GM12891 (cell line): Measurements from ENCODE around the gene ZMIZ1.

Source experiments
- DNase-seq: peaks from one replicate; pipeline ENCODE4 v3.0.0; 2011; ENCODE audit warnings: low spot score; ENCODE audit not compliant: insufficient read length
- FAIRE-seq: peaks from 2 replicates; lab custom pipeline; 2011; peaks lifted over from hg19 to GRCh38; lab: Jason Lieb, UNC
- PAX5 ChIP-seq: IDR thresholded peaks from 2 replicates; pipeline ENCODE4 v1.6.1; 2011; ENCODE audit warnings: low read length, moderate library complexity, mild to moderate bottlenecking; ENCODE audit not compliant: insufficient read depth, severe bottlenecking
- POLR2A ChIP-seq: IDR thresholded peaks from 2 replicates; pipeline ENCODE4 v1.6.1; 2011; ENCODE audit warnings: low read depth, low read length, control low read depth
- POLR2AphosphoS5 ChIP-seq: IDR thresholded peaks from 2 replicates; pipeline ENCODE4 v1.6.1; 2011; ENCODE audit warnings: low read depth, low read length, control low read depth
- POU2F2 ChIP-seq: IDR thresholded peaks from 2 replicates; pipeline ENCODE4 v1.6.1; 2011; ENCODE audit warnings: low read depth, mild to moderate bottlenecking, control low read depth, low read length, moderate library complexity
- SPI1 ChIP-seq: IDR thresholded peaks from 2 replicates; pipeline ENCODE4 v1.6.1; 2011; ENCODE audit warnings: low read depth, low read length, control low read depth
- TAF1 ChIP-seq: IDR thresholded peaks from 2 replicates; pipeline ENCODE4 v1.6.1; 2011; ENCODE audit warnings: low read depth, low read length, control low read depth

The ZMIZ1 gene

GRCh38 chr10:79053081-79053434 is 15.7 kb upstream of the ZMIZ1 start:
- TF ChIP-seq TAF1 (no peak), PAX5 (no peak), POU2F2 (no peak), SPI1 (no peak), POLR2A (no peak), POLR2AphosphoS5 (no peak)

GRCh38 chr10:79053481-79054202 is 15.1 kb upstream of the ZMIZ1 start:
- FAIRE-seq = no peak
- no peak for DNase-seq
- TF ChIP-seq POLR2AphosphoS5 (no peak), POLR2A (no peak), PAX5 (no peak), TAF1 (no peak), SPI1 (no peak), POU2F2 (no peak)

More at GRCh38 chr10:79053081-79053434, 15.7 kb upstream of the ZMIZ1 start:
- no peak for FAIRE-seq
- no peak for DNase-seq

GRCh38 chr10:79054203-79055099 is 14.3 kb upstream of the ZMIZ1 start:
- DNase-seq (no peak), FAIRE-seq (no peak)
- TF ChIP-seq POLR2A = no peak
- no peak for TF ChIP-seq PAX5
- no peak for TF ChIP-seq SPI1
- TF ChIP-seq POU2F2 = no peak
- TF ChIP-seq TAF1 = no peak
- TF ChIP-seq POLR2AphosphoS5 = no peak

- no peak for DNase-seq
- TF ChIP-seq POLR2AphosphoS5 (no peak), POU2F2 (no peak), TAF1 (no peak), PAX5 (no peak), SPI1 (no peak)
- FAIRE-seq = no peak
These were observed 13.5 kb upstream of the ZMIZ1 start for GRCh38 chr10:79055100-79055782.

GRCh38 chr10:79055892-79056291 is 12.9 kb upstream of the ZMIZ1 start:
- no peak for FAIRE-seq
- TF ChIP-seq PAX5 (no peak), POU2F2 (no peak), POLR2A (no peak), POLR2AphosphoS5 (no peak), SPI1 (no peak), TAF1 (no peak)
- DNase-seq = no peak

GRCh38 chr10:79056361-79056735 is 12.4 kb upstream of the ZMIZ1 start:
- TF ChIP-seq SPI1 (no peak), PAX5 (no peak), TAF1 (no peak), POLR2A (no peak), POU2F2 (no peak), POLR2AphosphoS5 (no peak)
- DNase-seq (no peak), FAIRE-seq (no peak)

- no peak for FAIRE-seq
- no peak for DNase-seq
- TF ChIP-seq POU2F2 (no peak), TAF1 (no peak), POLR2A (no peak), PAX5 (no peak), POLR2AphosphoS5 (no peak), SPI1 (no peak)
These were observed 11.9 kb upstream of the ZMIZ1 start for GRCh38 chr10:79056736-79057391.

- FAIRE-seq = no peak
- TF ChIP-seq SPI1 = no peak
- DNase-seq = no peak
These were observed 11.1 kb upstream of the ZMIZ1 start for GRCh38 chr10:79057481-79058275.
